HEK293 (cell line): ENCODE measurements around the gene PAX2.

Experiments used
- YY1 ChIP-seq: fragments of 450-650 bp; formaldehyde crosslinking; IDR thresholded peaks from 2 replicates; pipeline ENCODE4 v1.5.1; 2018; ENCODE audit warnings: missing biosample characterization, missing genetic modification characterization
- ZNF169 ChIP-seq: fragments of 450-650 bp; formaldehyde crosslinking; IDR thresholded peaks from 2 replicates; pipeline ENCODE4 v1.5.1; 2016; ENCODE audit warnings: missing biosample characterization, missing genetic modification characterization
- ZNF274 ChIP-seq, 2 experiments: fragments of 200-500 bp in 1 of 2; fragments of 450-650 bp in 1 of 2; sonication (Bioruptor generic) in 1 of 2; formaldehyde crosslinking in 1 of 2; IDR thresholded peaks; 2 replicates each; pipeline versions ENCODE4 v1.5.1 to v1.6.1; 2014 to 2016; ENCODE audit warnings: borderline replicate concordance in 1 of 2, inconsistent platforms in 1 of 2, low read length in 1 of 2, missing biosample characterization in 1 of 2, missing genetic modification characterization in 1 of 2
- ZNF626 ChIP-seq: fragments of 450-650 bp; sonication (Bioruptor Pico); formaldehyde crosslinking; IDR thresholded peaks from 2 replicates; pipeline ENCODE4 v1.5.1; 2018; ENCODE audit warnings: missing biosample characterization, missing genetic modification characterization, inconsistent platforms
- ZNF837 ChIP-seq: fragments of 450-650 bp; formaldehyde crosslinking; IDR thresholded peaks from 2 replicates; pipeline ENCODE4 v1.5.1; 2016; ENCODE audit warnings: missing biosample characterization, missing genetic modification characterization
- ZXDB ChIP-seq: fragments of 450-650 bp; formaldehyde crosslinking; IDR thresholded peaks from 2 replicates; pipeline ENCODE4 v1.5.1; 2016; ENCODE audit warnings: missing biosample characterization, missing genetic modification characterization
- TF ChIP-seq, protein P1 (sequence below): fragments of 450-650 bp; formaldehyde crosslinking; optimal IDR thresholded peaks from 2 replicates; pipeline ENCODE3; 2016; ENCODE audit warnings: missing biosample characterization, mild to moderate bottlenecking, missing genetic modification characterization
- TF ChIP-seq, protein P2 (sequence below): fragments of 450-650 bp; formaldehyde crosslinking; IDR thresholded peaks from 2 replicates; pipeline ENCODE4 v1.5.1; 2016; ENCODE audit warnings: missing biosample characterization, missing genetic modification characterization, borderline replicate concordance
- TF ChIP-seq, protein P3 (sequence below): fragments of 450-650 bp; formaldehyde crosslinking; IDR thresholded peaks from 2 replicates; pipeline ENCODE4 v1.5.1; 2016; ENCODE audit warnings: missing biosample characterization, missing genetic modification characterization
- TF ChIP-seq, protein P4 (sequence below): fragments of 450-650 bp; formaldehyde crosslinking; IDR thresholded peaks from 2 replicates; pipeline ENCODE4 v1.5.0; 2017; ENCODE audit warnings: missing biosample characterization, missing genetic modification characterization, borderline replicate concordance

DNA sequence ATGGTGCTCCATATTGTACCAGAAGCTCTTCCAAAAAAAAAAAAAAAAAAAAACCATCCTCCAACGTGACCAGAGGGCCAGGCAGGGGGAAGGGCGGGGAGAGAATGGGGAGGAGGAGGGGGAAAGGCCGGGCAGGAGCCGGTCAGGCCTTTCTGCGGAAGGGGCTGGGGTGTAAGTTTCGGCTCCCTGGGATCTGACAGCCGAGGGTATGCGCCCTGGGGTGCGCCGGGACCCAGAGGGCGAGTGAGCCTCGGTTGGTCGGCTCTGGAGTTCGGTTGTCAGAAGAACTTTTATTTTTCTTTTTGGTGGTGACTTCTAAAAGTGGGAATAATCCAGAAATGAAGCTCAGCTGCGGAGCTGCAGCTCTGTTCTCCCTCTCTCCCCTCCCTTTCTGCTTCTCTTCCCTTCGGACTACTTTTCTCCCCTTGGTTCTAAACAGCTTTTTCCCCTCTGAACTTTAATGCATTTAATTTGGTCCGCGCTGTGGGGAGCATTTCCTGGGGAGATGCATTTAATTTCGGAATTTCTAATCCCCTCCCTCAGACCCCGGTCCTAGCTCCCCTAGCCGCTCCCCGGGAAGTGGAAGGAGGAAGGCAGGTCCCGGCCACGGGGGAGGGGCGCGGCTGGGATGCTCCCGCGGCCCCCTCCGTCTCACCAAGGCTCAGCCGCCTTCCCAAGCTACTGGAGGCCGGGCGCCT, 3.9 kb upstream of the PAX2 start:
- TF ChIP-seq ZXDB (tag by site-specific recombination) (no peak), ZNF626 (tag by site-specific recombination) (no peak), ZNF169 (tag by site-specific recombination) (no peak), ZNF837 (tag by site-specific recombination) (no peak), ZNF274 (IDR thresholded peaks at IDR 0.05; ENCODE audit: low read length) (no peak), ZNF274 (tag by site-specific recombination; IDR thresholded peaks at IDR 0.05; ENCODE audit: borderline replicate concordance) (no peak), YY1 (tag by site-specific recombination) (no peak)
- TF ChIP-seq, protein P1, sequence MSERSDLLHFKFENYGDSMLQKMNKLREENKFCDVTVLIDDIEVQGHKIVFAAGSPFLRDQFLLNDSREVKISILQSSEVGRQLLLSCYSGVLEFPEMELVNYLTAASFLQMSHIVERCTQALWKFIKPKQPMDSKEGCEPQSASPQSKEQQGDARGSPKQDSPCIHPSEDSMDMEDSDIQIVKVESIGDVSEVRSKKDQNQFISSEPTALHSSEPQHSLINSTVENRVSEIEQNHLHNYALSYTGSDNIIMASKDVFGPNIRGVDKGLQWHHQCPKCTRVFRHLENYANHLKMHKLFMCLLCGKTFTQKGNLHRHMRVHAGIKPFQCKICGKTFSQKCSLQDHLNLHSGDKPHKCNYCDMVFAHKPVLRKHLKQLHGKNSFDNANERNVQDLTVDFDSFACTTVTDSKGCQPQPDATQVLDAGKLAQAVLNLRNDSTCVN (tag by site-specific recombination): no peak
- TF ChIP-seq, protein P2, sequence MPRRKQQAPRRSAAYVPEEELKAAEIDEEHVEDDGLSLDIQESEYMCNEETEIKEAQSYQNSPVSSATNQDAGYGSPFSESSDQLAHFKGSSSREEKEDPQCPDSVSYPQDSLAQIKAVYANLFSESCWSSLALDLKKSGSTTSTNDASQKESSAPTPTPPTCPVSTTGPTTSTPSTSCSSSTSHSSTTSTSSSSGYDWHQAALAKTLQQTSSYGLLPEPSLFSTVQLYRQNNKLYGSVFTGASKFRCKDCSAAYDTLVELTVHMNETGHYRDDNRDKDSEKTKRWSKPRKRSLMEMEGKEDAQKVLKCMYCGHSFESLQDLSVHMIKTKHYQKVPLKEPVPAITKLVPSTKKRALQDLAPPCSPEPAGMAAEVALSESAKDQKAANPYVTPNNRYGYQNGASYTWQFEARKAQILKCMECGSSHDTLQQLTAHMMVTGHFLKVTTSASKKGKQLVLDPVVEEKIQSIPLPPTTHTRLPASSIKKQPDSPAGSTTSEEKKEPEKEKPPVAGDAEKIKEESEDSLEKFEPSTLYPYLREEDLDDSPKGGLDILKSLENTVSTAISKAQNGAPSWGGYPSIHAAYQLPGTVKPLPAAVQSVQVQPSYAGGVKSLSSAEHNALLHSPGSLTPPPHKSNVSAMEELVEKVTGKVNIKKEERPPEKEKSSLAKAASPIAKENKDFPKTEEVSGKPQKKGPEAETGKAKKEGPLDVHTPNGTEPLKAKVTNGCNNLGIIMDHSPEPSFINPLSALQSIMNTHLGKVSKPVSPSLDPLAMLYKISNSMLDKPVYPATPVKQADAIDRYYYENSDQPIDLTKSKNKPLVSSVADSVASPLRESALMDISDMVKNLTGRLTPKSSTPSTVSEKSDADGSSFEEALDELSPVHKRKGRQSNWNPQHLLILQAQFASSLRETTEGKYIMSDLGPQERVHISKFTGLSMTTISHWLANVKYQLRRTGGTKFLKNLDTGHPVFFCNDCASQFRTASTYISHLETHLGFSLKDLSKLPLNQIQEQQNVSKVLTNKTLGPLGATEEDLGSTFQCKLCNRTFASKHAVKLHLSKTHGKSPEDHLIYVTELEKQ (tag by site-specific recombination): no peak
- TF ChIP-seq, protein P3, sequence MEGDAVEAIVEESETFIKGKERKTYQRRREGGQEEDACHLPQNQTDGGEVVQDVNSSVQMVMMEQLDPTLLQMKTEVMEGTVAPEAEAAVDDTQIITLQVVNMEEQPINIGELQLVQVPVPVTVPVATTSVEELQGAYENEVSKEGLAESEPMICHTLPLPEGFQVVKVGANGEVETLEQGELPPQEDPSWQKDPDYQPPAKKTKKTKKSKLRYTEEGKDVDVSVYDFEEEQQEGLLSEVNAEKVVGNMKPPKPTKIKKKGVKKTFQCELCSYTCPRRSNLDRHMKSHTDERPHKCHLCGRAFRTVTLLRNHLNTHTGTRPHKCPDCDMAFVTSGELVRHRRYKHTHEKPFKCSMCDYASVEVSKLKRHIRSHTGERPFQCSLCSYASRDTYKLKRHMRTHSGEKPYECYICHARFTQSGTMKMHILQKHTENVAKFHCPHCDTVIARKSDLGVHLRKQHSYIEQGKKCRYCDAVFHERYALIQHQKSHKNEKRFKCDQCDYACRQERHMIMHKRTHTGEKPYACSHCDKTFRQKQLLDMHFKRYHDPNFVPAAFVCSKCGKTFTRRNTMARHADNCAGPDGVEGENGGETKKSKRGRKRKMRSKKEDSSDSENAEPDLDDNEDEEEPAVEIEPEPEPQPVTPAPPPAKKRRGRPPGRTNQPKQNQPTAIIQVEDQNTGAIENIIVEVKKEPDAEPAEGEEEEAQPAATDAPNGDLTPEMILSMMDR: no peak
- TF ChIP-seq, protein P4, sequence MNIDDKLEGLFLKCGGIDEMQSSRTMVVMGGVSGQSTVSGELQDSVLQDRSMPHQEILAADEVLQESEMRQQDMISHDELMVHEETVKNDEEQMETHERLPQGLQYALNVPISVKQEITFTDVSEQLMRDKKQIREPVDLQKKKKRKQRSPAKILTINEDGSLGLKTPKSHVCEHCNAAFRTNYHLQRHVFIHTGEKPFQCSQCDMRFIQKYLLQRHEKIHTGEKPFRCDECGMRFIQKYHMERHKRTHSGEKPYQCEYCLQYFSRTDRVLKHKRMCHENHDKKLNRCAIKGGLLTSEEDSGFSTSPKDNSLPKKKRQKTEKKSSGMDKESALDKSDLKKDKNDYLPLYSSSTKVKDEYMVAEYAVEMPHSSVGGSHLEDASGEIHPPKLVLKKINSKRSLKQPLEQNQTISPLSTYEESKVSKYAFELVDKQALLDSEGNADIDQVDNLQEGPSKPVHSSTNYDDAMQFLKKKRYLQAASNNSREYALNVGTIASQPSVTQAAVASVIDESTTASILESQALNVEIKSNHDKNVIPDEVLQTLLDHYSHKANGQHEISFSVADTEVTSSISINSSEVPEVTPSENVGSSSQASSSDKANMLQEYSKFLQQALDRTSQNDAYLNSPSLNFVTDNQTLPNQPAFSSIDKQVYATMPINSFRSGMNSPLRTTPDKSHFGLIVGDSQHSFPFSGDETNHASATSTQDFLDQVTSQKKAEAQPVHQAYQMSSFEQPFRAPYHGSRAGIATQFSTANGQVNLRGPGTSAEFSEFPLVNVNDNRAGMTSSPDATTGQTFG: no peak
